Hematopoietic multipotent progenitor cell treated with erythropoietin and hydrocortisone succinate and interleukin-3 and kit ligand, for 15 days (in vitro differentiated cells): ENCODE results near the gene ANKS6.

Experiments
- DNase-seq: peaks from one replicate; pipeline ENCODE4 v3.0.0-alpha.2; 2015; ENCODE audit warnings: low spot score

The ANKS6 gene

DNA sequence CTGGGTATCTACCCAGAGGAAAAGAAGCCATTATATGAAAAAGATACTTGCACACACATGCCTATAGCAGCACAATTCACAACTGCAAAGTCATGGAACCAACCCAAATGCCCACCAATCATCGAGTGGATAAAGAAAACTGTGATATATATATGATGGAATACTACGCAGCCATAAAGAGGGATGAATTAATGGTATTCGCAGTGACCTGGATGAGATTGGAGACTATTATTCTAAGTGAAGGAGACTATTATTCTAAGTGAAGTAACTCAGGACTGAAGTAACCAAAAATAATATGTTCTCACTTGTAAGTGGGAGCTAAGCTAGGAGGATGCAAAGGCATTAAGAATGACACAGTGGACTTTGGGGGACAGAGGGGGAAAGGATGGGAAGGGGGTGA lies 57.6 kb downstream of the ANKS6 start:
- DNase-seq: no peak

DNA sequence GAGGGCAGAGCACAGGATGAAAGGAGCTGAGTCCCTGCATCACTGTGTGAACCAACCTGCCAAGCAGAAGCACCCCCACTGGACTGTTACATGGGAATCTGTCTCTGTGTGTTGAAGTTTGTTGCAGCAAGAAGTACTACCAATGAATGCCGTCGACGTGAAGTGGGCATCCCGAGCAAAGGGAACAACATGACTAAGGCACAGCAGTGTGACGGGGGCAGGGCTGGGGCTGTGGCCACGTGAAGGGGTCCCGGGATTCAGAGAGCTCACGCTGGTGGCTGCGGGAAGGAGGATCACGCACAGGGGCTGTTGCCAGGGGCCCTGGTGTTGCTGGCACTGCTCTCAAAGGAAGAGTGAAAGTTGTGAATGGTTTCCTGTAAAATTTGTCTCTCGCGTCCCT lies 60.1 kb downstream of the ANKS6 start:
- DNase-seq: no peak

DNA sequence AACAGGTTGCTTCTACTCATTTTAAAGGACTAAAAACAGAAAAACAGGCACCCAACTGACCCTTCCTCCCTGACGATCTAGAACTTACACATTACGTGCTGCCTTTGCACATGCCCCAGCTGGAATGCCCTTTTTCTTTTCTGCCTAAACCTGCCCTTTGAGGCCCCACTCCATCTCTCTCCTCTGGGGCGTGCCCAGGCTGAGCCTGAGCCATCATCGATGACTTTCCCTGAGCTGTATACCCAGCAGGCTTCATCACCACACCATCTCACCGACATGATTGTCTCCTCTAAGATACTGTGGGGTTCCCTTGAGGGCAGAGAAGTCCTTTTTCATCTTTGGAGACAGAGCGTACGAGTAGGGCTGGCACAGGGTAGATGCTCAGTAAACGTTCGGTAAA lies 63.6 kb downstream of the ANKS6 start:
- DNase-seq: no peak

DNA sequence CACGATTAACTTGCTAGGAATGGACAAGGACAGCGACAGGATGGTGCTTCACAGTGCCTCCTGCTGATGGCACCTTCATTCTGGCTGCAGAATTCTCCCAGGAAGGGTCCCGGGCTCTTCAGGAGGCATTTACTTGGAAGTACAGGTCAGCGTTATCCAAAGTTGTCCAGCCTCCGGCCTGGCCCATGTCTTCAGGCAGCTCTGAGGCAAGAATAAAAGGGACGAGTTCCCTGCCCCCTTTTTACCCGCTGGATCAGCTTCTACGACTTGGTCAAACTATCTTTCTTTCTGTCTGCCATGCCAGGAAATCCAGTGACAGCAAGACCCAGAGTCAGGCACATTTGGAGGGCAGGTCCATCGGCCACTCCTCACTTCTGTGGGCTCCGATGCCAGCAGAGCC lies 64.3 kb downstream of the ANKS6 start:
- no peak for DNase-seq

DNA sequence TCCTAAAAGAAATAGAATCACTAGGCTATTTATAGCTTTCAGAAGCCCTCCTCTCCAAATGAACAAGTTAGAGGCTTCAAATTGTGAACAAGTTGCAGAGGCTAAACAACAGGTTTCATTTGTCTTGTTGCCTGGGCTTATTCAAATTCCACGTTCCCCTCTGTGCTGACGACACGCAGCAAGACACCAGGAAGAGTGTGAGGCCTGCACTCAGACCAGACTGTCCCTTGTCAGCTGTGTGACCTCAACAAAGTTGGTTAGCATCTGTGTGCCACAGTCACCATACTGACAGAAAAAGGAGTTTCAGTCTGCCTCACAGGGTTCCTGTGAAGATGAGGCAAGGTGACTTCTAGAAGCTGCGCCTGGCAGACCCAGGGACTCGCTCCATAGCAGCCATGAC lies 65.5 kb downstream of the ANKS6 start:
- no peak for DNase-seq

DNA sequence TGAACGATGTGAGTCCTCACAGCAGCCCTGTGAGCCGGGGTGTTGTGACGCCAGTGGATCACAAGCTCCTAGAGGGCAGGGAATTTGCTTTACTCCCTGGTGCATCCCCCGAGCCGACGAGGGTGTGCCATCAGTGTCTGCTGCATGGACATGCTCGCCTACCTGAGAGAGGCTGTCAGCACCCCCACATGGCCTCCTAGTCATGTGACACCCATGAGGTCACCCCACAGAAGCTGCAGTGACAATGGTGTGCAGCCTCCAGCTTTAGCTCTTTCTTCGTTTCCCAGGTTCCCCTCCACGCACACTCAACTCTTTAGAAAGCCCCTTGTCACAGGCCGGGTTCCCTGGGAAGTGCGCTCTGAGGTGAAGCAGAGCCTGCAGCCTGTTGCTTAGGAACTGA lies 67.9 kb downstream of the ANKS6 start:
- DNase-seq: no peak

DNA sequence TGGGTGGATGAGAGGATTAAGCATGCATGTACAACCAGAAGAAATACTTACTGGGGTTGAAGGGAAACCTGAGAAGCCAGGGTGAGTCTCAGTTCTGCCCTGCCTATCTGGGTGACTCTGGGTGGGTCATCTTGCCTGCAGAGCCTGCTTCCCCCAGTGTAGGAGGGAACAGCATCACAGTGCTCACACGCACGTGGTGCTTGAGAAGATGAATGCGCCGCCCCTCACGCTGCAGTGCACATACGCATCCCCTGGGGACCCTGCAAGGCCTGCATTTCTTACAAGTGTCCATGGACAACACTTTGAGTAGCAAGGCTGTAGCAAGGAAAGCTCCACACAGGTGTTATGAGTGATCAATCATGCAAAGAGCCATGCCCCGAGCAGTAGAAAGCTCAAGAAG lies 68.9 kb downstream of the ANKS6 start:
- DNase-seq: no peak

DNA sequence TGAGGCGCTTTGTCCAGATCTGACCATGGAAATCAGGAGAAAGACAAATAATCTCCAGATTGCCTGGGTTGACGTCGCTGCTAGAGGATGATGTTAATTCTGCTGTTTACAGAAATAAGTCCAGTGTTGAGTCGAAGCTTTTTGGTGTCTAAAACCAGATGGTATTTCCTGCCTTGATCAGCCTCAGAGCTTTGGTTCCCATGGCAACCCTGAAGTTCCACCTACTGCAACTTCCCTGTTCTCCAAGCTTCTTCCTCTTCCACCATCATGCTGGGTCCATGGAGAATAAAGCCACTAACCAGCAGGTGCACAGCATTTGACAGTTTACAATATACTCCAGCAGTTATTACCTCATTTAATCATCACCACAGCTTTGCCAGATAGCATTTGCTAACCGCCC lies 69.6 kb downstream of the ANKS6 start:
- no peak for DNase-seq

DNA sequence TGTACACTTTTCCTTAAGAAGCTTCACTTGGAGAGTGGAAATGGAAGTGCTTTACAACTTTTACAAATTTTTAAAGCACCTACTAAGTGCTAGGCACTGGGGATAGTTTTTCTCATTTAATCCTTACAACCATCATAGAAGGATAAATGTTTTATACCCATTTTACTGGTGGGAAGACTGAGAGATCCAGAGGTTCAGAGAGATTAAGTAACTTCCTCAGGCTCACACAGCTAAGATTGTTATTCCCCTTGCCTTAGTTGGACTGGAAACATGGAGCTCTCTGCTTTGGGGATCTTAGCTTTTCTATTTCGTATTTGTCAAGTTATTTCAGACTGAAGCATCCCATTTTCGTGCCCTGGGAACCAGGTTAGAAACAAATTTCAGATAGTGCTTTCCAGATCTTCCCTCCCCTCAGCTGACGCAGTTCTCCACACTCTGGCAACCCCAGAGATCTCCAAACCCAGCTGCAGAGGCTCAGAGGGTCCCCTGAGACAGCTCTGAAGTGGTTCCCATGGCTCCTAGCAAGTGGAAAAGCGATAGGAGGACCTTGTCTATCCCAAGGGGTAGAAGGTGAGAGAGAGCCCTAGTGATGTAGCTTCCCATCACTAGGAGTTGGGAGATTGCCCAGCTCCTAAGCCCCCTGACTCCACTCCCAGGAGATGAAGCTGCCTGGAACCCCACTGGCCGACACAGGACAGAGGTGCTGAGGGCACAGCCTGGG lies 71.4 kb downstream of the ANKS6 start:
- DNase-seq: no peak

DNA sequence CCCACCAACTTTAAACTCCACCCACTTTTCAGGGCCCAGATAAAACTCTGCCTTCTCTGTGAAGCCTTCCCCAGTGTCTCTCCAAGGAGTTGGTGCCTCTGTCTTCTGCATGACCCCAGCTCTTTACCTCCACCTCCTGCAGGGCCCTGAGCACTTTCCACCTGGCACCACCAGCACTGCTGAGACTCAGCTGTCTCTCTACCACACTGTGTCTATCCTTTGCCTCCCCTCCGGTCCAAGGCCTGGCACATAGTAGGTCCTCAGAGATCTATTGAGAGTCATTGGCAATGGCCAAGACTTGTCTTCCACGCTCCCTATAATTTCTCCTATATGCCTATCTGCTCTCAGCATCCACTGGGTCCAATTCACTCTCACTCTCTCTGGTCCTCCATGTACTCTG lies 74.7 kb downstream of the ANKS6 start:
- no peak for DNase-seq

DNA sequence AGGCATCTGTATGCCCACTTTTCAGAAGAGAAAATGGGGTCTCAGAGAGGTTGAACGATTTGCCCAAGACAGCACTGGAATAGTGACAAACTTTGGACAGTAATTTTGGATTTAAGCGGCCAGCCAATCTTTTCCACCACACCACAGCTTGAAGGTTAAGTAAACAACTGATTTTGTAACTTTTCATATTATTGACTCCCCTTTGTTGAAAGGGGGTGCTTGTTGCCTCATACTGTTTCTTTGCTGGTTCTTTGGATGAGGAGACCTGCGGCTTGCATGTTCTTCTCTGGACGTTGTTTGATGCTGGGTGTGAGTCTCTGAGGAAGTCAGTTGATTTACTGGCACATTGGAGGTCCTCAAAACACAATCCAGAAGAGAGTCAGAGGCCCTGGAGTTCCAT lies 76.0 kb downstream of the ANKS6 start:
- DNase-seq: no peak

DNA sequence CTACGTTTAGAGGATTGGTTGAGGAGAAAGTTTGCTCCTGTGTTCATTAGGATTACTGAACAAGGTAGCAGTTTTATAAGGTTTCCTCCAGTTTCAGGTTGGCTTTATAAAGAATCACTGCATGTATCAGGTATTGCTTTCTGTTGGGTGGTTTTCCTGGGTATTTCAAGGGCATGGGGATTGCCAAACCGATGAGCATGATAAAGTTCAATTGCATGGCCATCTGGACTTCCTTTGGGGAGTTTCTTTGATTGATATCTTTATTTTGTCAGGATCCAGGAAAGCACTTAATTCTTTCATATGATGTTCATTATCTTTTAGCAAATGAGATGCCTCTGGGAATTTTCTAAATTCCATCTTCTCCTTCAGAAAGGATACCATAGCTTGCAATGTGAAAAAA lies 77.3 kb downstream of the ANKS6 start:
- no peak for DNase-seq

DNA sequence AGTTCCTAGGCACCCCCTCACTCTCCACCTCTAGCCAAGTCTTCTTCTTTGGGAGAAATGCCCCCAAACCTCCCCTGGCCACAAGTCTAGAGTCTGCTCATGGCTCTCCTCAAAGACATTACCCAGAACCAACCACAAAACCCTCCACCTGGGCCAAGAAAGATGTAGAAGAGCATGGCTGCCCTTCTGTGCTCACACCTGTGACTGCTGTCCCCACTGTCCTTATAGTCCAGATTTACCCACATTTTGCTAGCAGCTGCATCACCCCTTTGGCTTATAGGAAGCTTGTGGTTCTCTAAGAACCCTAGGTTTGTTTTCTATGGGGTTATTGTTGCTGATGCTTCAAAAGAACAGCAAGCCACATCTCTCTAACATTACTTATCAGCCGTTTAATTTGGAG lies 81.5 kb downstream of the ANKS6 start:
- no peak for DNase-seq

DNA sequence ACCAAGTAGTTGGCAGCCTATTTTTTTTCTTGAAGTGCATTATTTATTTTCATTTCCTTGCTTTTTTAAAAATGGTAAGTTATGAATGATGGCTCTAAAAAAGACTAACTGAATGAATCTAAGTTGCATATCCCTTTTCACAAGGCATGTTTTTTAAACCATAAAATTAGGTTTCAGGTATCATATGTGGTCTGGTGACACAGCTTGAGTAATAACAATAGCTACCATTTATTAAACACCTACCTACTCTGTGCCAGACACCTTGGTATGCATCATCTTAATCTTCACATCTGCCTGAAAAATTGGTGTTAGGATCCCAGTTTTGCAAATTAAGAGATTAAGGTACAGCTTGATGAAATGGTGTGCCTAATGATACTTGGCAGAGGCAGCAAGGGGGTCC lies 83.4 kb downstream of the ANKS6 start:
- no peak for DNase-seq

DNA sequence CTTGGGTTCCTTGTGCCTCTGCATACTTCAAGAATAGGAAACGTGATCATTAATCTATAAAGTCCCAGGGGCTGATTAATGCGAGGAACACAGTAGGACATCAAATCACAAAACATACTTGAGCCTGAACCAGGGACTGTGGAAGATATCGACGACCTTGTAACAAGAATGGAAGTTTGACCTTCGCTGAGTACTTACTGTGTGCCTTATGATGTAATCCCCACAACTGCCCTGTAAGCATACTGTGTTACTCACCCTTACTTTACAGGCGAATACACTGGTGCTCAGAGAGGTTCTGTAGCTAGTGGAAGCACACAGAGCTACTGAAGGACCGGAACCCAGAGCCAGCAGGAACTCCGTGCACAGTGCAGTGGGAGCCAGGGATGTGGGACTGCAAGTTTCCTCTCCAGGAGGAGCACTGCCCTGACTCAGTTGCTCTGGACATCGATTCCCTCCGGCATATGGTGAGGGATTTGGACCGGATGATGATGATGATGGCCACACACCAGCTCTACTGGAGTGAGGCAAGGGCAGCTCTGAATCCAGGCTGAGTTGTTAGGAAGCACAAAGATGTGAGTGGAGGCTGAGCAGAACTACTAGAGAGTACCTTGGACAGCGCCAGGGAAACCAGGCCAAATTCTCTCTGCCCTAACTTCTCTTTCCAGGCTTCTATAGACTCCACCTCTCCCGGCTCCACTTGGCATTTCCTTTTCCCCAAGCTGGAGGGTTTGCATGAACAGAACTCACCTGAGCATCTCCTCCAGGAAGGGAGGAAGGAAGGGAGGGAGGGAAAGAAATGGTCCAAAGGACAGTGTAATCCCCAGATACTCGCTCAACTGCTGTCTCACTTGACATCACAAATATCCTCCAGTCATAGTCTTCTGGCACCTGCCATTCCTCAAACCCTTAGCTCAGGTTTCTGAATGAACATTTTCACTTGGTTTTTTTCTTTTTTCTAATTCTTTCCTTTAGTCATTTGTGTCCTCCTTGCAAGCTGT lies 86.1 kb downstream of the ANKS6 start:
- no peak for DNase-seq

DNA sequence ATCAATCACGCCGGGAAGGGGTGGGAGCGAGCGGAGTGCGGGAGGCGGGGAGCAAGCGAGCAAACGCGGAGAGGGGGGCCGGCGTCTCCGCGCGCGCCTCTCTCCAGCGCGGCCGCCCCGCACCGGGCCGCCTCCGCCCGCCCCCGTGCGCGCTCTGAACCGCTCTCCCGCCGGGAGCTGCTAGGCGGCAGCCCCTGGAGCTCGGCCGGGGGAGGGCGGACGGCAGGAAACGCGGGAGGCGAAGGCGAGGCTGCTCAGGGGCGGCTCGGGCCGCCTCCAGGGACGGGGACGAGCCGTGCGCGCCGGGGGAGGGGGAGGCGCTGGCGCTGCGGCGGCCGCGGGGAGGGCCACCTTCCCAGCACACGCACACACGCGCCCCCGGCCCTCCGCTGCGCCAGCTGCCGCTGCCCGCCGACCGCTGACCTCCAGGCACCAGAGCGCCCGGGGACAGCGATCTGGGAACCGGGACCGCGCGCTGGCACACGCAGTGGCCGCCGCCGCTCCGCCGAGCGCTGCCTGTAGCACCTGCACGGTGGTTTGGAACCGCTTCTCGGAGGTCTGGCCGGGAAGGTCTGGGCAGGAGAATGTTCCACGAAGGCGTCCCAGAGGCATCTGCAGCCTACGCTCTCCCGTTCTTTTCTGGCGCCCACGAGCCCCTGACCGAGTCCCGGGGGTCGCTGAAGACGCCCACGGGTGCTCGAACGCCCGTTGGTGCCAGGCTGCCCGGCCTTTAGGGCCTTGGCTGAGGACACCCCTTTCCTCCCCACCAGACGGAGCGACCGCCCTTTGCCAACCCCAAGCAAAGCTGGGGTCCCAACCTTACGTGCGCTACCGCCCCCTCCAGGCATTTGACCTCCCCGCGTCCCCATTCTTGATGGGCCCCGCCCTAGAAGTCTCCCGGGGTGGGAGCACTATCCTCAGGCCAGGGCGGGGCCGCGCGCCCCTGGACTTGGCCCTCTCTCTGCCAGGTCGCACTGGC lies 87.1 kb downstream of the ANKS6 start, which contains the start of gene GABBR2:
TSS of gene GABBR2 (minus strand) at position 3 of the 979 bp plus-strand sequence. CDS start 198 bp downstream, outside the sequence.
- no peak for DNase-seq

DNA sequence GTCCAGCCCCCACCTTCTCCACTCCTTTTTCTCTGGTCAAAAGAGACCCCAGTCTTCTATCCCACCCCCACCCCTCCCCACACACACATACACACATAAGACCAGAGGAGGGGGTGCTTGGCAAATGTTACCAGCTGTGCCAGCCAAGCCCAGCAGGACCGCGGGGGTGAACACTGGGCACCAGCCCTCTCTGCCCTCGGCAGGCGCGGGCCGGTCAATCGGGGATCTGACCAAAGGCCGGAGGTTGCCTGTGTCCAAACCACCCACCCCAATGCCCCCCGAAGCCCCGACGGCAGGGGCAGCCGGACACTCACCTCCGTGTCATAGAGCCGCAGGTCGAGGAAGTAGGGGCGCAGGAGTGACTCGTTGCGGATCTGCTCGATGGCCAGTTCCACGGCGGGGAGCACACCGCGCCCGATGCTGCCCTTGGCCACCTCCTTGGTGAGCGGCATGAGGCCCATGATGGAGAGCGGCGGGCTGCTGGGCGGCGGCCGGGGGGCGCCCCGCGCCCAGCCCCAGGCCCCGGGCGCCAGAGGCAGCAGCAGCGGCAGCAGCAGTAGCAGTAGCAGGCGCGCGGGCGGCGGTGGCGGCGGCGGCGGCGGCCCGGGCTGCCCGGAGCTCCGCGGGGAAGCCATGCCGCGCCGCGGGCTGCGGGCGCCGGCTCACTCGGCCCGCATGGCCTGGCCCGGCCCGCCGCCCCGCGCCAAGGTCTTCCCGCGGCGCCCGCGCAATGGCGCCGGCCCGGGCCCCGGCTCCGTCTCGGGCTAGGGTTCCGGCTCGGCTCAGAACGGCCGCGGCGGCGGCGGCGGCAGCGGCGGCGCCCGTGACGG lies 88.0 kb downstream of the ANKS6 start:
- DNase-seq: no peak

DNA sequence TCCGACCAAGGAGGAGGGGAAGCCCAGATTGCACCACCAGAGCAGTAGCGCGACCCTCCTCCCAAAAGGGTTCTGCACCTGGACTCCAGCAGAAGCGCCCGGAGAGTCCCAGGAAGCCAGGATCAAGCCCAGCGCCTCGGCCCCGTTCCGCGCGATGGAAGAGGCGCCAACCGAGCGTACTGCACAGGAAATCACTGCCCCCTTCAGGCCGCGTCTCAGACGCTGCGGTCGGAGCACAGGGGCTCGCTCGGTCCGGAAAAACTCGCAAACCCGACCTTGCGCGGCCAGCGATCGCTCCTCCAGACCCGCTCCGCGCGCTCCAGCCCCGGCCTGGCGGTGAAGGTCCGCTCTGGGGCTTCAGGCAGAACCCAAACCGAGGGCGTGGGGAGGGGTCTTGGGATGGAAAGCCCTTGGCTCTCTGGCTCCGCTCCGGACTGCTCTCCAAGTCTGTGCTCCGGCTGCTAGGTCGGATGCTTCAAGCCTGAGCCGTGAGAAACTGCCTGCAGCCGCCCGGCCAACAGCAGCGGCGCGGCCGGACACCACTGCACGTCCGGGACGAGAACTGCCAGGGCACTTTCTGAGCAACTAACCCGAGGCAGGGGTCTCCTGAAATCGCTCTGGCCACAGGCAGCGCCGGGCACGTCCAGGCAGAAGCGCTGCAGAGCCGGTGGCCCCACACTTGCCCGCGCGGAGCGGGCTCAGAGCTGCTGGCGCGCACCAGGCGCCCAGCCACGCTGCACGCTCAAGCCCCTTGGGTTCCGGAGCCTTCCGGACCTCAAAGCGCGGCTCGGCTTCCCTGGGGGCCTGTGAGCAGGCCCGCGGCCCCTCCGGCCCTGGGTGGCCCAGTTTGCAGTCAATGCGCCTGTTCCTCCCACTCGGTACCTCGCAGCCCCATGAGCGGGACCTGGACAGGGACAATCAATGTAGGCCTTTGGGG lies 88.9 kb downstream of the ANKS6 start:
- no peak for DNase-seq

DNA sequence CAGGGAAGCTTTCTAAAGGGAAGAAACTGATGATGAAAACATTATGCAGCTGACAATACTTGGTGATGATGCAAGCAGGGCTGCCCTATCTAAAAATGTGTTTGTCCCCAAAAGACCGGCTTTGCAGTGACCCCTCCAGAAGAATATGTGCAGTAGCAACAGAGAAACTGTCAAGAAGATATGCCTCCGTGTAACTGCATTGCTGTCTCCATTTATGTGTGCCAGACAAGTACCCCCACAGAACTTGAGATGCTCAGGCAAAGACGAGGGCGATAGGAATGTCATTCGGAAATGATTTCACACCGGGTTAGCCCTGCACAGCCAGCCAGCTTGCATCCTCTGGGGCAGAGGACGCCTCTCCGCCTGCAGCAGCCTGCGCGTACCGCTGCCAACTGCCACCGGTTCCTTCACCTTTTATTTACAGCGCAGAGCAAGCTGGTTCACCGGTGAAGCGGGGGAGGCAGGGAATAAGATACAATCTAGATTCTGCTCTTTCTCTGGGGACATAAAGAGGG lies 89.6 kb downstream of the ANKS6 start:
- DNase-seq: no peak
